MM.1S (cell line): ENCODE results near the gene ASMT.

Source experiments
- EZH2 ChIP-seq: fragments of 300-600 bp; sonication (generic); optimal IDR thresholded peaks from 2 replicates; pipeline ENCODE3; 2017; ENCODE audit warnings: low read depth, mild to moderate bottlenecking, antibody characterized with exemption, low read length, mixed read lengths
- EZH2phosphoT487 ChIP-seq: fragments of 300-600 bp; sonication (generic); IDR thresholded peaks from 2 replicates; pipeline ENCODE4 v1.6.1; 2018; ENCODE audit warnings: antibody characterized with exemption, low read length
- TF ChIP-seq, protein P1 (sequence below): fragments of 300-600 bp; sonication (generic); IDR thresholded peaks from 2 replicates; pipeline ENCODE4 v1.5.1; 2016; ENCODE audit warnings: antibody characterized with exemption, low read length, mixed read lengths

DNA sequence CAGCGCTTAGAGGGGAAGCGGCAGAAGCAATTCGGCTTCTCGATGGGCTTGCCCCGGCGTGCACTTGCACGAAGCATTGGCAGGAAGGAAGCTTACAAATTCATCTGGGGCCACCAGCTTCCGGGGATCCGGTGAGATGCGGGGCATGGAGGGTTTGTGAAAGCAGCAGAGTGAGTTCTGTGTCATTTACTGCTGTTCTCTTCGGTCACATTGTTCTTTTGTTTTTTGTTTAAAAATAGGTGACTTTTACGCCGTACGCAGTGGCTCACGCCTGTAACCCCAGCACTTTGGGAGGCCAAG lies 47.0 kb downstream of the ASMT start:
- TF ChIP-seq, protein P1, sequence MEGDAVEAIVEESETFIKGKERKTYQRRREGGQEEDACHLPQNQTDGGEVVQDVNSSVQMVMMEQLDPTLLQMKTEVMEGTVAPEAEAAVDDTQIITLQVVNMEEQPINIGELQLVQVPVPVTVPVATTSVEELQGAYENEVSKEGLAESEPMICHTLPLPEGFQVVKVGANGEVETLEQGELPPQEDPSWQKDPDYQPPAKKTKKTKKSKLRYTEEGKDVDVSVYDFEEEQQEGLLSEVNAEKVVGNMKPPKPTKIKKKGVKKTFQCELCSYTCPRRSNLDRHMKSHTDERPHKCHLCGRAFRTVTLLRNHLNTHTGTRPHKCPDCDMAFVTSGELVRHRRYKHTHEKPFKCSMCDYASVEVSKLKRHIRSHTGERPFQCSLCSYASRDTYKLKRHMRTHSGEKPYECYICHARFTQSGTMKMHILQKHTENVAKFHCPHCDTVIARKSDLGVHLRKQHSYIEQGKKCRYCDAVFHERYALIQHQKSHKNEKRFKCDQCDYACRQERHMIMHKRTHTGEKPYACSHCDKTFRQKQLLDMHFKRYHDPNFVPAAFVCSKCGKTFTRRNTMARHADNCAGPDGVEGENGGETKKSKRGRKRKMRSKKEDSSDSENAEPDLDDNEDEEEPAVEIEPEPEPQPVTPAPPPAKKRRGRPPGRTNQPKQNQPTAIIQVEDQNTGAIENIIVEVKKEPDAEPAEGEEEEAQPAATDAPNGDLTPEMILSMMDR: no peak
- no peak for TF ChIP-seq EZH2
- TF ChIP-seq EZH2phosphoT487: no peak
